Measurements from ENCODE around the gene DYDC2. TPM values are rescaled to one million over a fixed set of nuclear protein-coding genes. Genes with fewer than 3 reads are reported as not detected.

Gene DYDC2
- total and polyA plus RNA-seq, 4 donors: 8.6 to 24.4 (median 19.5) TPM

- no peak for DNase-seq
- TF ChIP-seq, protein P1, sequence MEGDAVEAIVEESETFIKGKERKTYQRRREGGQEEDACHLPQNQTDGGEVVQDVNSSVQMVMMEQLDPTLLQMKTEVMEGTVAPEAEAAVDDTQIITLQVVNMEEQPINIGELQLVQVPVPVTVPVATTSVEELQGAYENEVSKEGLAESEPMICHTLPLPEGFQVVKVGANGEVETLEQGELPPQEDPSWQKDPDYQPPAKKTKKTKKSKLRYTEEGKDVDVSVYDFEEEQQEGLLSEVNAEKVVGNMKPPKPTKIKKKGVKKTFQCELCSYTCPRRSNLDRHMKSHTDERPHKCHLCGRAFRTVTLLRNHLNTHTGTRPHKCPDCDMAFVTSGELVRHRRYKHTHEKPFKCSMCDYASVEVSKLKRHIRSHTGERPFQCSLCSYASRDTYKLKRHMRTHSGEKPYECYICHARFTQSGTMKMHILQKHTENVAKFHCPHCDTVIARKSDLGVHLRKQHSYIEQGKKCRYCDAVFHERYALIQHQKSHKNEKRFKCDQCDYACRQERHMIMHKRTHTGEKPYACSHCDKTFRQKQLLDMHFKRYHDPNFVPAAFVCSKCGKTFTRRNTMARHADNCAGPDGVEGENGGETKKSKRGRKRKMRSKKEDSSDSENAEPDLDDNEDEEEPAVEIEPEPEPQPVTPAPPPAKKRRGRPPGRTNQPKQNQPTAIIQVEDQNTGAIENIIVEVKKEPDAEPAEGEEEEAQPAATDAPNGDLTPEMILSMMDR (IDR thresholded peaks at IDR 0.05; ENCODE audit: control extremely low read depth, extremely low read depth): no peak
- 0 to 52% methylated on average over 1 of the region's 1 CpG for WGBS, 2 donors
These were observed 8.9 kb downstream of the DYDC2 start for GRCh38 chr10:80365510-80365909.

GRCh38 chr10:80371467-80371866 is 14.9 kb downstream of the DYDC2 start:
- no peak for ATAC-seq (ENCODE audit: insufficient read depth, low FRiP score)
- TF ChIP-seq, protein P1 (IDR thresholded peaks at IDR 0.05; ENCODE audit: control extremely low read depth, extremely low read depth): no peak
- WGBS, 2 donors: 76 to 79% methylated on average over 6 of the region's 6 CpGs

More at GRCh38 chr10:80365510-80365909, 8.9 kb downstream of the DYDC2 start:
- Histone ChIP-seq H3K4me1 (ENCODE audit: control insufficient read depth in 5 of 5, insufficient read depth in 5 of 5, low read length in 5 of 5) (no peaks in the 10 kb centered on the region), H3K4me3 (no peak overlapping the region), H3K36me3 (ENCODE audit: control insufficient read depth in 4 of 4, insufficient read depth in 4 of 4, low read length in 4 of 4) (no peaks in the 10 kb centered on the region), H3K27me3 (ENCODE audit: control insufficient read depth in 3 of 3, insufficient read depth in 3 of 3, low read length in 2 of 3) (no peaks in the 10 kb centered on the region), H3K9ac (ENCODE audit: insufficient read depth in 1 of 2, low read length in 2 of 2) (no peak overlapping the region), H3K27ac (ENCODE audit: low read depth in 1 of 2, low read length in 1 of 2) (no peak overlapping the region), H3K9me3 (ENCODE audit: control insufficient read depth in 4 of 4, insufficient read depth in 3 of 4, low read length in 3 of 4) (peaks cover 0 to 11% (median 6%) of the 10 kb centered on the region in 4 donors)
- no peak for ATAC-seq (ENCODE audit: insufficient read depth, low FRiP score)

GRCh38 chr10:80372675-80373074 is 16.1 kb downstream of the DYDC2 start:
- 86 to 88% methylated on average over 5 of the region's 5 CpGs for WGBS, 2 donors
- H3K36me3 ChIP-seq (ENCODE audit: control insufficient read depth in 4 of 4, insufficient read depth in 4 of 4, low read length in 4 of 4): no peaks in the 10 kb centered on the region

More at GRCh38 chr10:80371467-80371866, 14.9 kb downstream of the DYDC2 start:
- Histone ChIP-seq H3K36me3 (ENCODE audit: control insufficient read depth in 4 of 4, insufficient read depth in 4 of 4, low read length in 4 of 4) (no peaks in the 10 kb centered on the region), H3K27me3 (ENCODE audit: control insufficient read depth in 3 of 3, insufficient read depth in 3 of 3, low read length in 2 of 3) (no peaks in the 10 kb centered on the region), H3K9me3 (ENCODE audit: control insufficient read depth in 4 of 4, insufficient read depth in 3 of 4, low read length in 3 of 4) (peaks cover 0 to 11% (median 6%) of the 10 kb centered on the region in 4 donors), H3K4me1 (ENCODE audit: control insufficient read depth in 5 of 5, insufficient read depth in 5 of 5, low read length in 5 of 5) (no peaks in the 10 kb centered on the region), H3K4me3 (no peak overlapping the region), H3K27ac (ENCODE audit: low read depth in 1 of 2, low read length in 1 of 2) (no peak overlapping the region), H3K9ac (ENCODE audit: insufficient read depth in 1 of 2, low read length in 2 of 2) (no peak overlapping the region)
- DNase-seq: no peak

More at GRCh38 chr10:80372675-80373074, 16.1 kb downstream of the DYDC2 start:
- TF ChIP-seq, protein P1 (IDR thresholded peaks at IDR 0.05; ENCODE audit: control extremely low read depth, extremely low read depth): no peak
- Histone ChIP-seq H3K9ac (ENCODE audit: insufficient read depth in 1 of 2, low read length in 2 of 2) (no peak overlapping the region), H3K27ac (ENCODE audit: low read depth in 1 of 2, low read length in 1 of 2) (no peak overlapping the region), H3K4me3 (no peak overlapping the region), H3K27me3 (ENCODE audit: control insufficient read depth in 3 of 3, insufficient read depth in 3 of 3, low read length in 2 of 3) (no peaks in the 10 kb centered on the region), H3K4me1 (ENCODE audit: control insufficient read depth in 5 of 5, insufficient read depth in 5 of 5, low read length in 5 of 5) (no peaks in the 10 kb centered on the region), H3K9me3 (ENCODE audit: control insufficient read depth in 4 of 4, insufficient read depth in 3 of 4, low read length in 3 of 4) (peaks cover 0 to 3% (median 1%) of the 10 kb centered on the region in 4 donors)
- DNase-seq (no peak), ATAC-seq (ENCODE audit: insufficient read depth, low FRiP score) (no peak)
